Stimulated activated CD4-positive, alpha-beta T cell treated with anti-CD3 and anti-CD28 coated beads, Interleukin-12 subunit alpha, Interleukin-12 subunit beta, amount 100 ng/mL, for 4 hours (primary cell): ENCODE results near the gene CHN1.

ENCODE experiments used
- DNase-seq: peaks from one replicate; pipeline ENCODE4 v3.0.0-alpha.2; 2020

The CHN1 gene

GRCh38 chr2:174815526-174815925, 189.7 kb downstream of the CHN1 start:
- DNase-seq: no peak

DNA sequence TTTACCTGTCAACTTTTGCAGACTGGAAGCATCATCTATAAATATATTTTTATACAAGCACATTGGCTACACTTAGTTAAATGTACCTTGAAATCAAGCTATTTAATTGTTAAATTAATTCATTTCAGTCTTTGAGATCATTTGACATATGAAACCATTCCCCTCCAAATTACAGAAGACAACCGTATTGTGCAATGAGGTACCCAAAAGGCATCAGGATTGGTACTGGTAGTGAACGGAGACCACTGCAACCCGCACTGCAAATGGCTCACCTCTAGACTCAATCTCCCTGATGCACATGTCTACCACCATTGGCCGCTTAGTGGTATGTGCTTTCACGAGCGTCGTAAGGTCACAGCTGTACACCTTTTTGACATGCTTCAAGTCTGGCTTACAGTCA, 193.1 kb downstream of the CHN1 start:
- no peak for DNase-seq

- no peak for DNase-seq
Observed at GRCh38 chr2:174807931-174808330, 197.2 kb downstream of the CHN1 start.

- DNase-seq: no peak
Observed at GRCh38 chr2:174805803-174806202, 199.4 kb downstream of the CHN1 start.

DNA sequence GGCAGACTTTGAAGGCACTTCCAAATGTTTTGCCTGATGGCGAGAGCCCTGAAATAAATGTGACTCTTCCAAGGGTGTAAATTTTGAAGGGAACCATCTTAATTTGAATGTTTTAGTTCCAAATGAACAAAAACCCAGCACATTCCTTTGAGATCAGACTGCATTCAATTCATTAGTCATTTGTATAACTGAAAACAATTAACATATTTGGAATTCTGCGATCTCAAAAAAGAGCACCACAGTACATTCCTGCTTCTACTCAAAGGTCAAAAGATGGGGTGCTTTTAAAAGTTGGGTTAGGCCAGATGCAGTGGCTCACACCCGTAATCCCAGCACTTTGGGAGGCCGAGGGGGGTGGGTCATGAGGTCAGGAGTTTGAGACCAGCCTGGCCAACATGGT, 202.7 kb downstream of the CHN1 start:
- no peak for DNase-seq

- DNase-seq: no peak
Observed at GRCh38 chr2:174800436-174801205, 204.6 kb downstream of the CHN1 start.

- no peak for DNase-seq
Observed at GRCh38 chr2:174798801-174799200, 206.4 kb downstream of the CHN1 start.

GRCh38 chr2:174797781-174798276, 207.4 kb downstream of the CHN1 start:
- DNase-seq: no peak

GRCh38 chr2:174796319-174796771, 208.8 kb downstream of the CHN1 start:
- no peak for DNase-seq

- DNase-seq: no peak
Observed at GRCh38 chr2:174794851-174795374, 210.3 kb downstream of the CHN1 start.

DNA sequence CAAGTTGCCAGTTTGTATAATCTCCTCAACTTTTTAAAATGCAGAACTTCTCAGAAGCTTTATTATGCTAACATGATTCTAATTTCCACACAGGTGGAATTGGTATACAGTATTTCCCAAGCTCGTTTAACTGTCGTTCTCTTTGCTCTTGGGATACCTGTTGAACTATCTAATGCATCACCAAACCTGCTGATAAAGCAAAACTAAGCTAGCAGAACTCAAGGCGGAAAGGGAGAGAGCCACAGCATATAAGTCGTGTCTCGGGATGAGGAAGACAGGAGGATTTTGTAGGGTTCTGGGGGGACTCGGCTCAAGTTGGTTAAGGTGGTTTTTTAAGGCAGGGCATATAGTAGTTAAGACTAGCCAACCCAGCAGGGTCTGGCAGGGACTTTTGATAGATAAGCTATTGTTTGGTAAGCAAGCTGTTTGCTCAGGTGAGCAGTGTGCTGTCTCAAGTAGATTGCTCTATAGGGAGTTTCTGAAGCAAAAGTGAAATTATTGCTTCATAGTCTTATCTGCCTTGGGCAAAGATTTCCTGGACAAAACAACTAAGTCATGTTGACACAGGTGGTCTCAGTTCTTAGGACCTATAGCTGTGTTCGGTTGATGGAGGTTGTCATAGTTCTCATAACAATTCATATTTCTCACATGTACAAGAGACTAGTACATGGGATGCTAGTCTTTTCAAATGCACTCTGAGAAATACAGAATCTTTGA, 212.7 kb downstream of the CHN1 start:
- DNase-seq: no peak

DNA sequence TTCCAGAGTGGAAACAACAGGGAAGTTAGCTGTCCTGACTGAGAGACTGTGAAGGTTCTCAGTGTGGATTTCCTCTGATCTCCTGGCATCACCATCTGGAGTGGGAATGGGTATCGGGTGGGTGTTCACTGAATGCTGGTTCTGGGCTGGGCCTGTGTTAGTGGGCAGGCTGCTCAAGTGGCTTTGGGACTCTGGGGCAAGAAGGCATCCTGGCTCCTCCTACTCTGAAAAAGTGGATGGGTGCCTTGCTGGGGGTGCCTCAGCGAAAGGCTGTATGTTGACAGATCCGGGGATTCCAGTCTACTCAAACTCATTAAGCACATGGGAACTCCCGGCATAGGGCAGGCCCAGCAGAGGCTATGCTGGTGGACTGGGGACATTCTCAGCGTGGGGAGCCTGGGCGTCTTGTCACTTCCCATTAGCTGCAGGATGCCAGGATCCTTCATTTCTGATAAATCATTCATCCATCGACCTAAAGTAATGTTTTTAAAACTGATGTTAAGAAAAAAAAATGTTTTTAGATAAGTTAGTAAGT, 213.4 kb downstream of the CHN1 start:
- DNase-seq: no peak

DNA sequence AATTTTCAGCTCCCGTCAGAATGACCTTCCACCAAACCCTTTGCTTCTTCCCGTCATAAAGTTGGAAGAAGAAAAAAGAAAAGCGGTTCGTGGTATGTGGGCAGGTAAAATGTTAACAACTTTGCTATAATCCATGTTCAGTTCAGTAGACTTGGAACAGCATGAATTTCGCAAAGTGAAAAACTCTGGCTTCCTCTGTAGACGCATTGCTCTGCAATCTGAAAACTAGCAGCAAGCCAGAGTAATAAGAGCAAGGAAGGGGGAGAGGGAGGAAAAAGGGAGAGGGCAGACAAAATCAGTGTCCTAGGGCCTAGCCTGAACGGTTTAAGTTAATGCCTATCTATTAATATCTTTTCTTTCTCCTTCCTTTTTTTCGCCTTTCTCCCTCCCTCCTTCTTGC, 214.2 kb downstream of the CHN1 start:
- DNase-seq: no peak

DNA sequence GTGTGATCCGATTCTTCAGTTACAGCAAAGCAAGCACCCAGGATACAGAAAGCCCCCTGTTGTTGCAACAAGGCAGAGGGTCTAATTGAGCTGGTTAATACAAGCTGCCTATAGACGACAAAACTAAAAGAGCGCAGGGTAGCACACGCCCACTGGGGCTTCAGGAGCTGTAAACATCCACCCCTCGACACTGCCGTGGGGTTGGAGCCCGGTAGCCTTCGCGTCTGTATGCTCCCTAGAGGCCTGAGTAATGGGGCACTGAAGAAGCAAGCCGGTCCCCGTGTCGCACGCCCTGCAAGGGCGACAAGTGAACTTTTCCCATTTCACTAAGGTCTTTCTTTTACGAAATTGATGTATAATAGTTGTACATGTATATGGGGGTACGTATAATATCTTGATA, 216.2 kb downstream of the CHN1 start:
- no peak for DNase-seq

DNA sequence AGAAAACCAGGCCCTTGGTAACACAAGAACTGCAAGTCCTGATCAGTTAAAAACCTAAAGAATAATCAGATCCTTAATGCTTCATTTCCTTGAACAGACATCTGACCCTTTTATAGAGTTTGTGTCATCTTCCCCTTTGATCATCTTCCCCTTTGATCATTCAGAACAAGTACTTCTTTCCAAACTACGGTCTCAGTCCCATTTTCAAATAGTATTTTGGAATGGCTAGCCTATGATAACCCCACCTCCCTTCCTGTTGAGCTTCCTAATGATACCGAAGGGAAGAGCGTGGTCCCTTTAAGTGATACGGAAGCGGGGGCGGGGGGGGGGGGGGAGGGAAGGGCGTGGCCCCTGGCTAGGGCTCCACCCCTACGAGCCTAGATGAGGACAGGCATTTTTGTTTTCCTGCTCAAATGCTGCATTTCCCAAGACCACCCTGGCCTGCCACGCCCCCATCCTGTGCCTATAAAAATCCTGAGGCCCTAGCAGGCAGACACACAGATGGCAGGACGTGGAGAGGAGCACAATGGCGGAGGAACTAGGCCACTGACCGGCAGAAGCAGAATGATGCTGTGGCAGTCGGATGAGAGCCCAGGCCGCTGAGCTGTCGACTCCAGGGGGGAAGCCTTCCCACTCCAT, 216.8 kb downstream of the CHN1 start:
- no peak for DNase-seq

- no peak for DNase-seq
Observed at GRCh38 chr2:174787487-174788205, 217.5 kb downstream of the CHN1 start.

DNA sequence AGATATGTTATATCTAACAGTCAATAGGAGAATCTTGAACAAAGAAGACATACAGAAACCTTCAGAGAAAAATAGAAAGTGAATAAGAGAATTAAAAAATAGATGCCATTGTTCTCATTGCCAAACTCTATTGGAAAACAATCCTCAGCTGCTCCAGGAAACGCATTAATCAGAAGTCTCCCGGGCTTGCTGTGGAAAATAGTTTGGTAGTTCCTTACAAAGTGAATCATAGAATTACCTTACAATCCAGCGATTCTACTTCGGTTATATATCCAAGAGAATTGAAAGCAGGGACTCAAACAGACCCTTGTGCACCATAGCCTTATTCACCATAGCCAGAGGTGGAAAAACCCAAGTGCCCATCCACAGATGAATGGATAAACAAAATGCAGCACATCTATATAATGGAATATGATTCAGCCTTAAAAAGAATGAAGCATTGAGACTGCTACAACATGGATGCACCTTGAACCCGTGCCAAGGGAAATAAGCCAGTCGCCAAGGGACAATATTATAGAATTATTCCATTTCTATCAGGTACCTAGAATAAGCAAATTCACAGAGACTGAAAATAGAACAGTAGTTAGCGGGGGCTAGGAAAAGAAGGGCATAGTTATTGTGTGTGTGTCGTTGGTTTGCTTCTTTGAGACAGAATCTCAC, 219.0 kb downstream of the CHN1 start:
- DNase-seq: no peak

DNA sequence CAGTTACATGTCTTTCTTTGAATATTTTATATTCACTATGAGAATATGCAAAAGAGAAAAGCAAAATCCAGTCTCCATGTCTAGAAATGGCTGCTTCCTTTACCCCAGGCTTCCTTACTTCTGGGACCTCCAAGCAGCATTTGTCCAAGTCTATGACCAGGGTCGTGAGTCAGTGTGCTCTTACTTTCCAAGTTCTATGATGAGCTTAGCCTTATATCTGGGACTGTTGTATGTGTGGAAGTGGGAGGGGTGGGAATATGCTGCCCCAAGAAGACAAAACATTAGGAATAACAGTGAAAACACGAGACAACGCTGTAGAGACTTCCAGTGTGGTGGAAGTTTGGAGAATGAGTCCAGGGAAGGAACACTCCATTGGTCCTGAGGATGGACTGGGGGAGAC, 219.7 kb downstream of the CHN1 start:
- no peak for DNase-seq

DNA sequence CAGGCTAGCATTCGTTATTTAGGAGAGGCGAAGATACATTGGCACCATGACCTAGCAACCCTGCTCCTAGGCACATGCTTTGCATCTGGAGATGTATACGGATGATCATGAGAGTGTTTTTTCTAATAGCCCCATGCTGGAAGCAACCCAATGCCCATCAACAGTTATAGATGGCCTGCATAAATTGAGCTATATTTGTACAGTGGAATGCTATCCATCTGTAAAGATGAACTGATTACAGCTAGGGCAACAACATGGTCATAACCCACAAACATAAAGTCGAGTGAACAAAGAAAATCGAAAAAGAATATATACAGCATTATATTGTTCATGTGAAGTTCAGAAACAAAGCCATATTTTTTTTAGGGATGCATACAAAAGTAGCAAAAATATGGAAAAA, 220.3 kb downstream of the CHN1 start:
- DNase-seq: no peak

GRCh38 chr2:174784316-174784715, 220.9 kb downstream of the CHN1 start:
- DNase-seq: no peak

- no peak for DNase-seq
Observed at GRCh38 chr2:174781996-174782395, 223.2 kb downstream of the CHN1 start.

DNA sequence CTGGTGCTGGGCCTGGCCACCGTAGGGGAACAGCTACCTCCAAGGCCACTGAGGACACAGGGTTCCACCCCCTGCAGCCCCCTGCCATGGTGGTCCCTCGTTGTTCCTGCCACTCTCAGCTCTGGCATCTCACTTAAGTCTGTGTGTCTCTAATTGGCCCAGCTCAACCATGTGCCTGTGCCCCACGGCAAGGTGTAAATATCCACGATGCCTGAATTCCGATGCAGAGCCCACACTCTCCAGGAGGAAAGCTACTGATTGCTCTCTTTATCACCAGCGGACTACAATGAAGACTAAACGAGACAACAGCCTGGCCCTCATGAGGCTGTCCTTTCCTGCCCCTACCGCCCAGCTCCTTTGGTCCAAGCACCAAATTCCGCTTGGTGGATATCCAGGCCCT, 223.9 kb downstream of the CHN1 start:
- DNase-seq: no peak
